Measurements from ENCODE around the gene DAPK2.

DAPK2 gene

GRCh38 chr15:63933522-63933921, 112.8 kb downstream of the DAPK2 start:
- in situ Hi-C loops (cut with MboI; ENCODE audit: low pct_unique_long_range_greater_than_20kb, low sequenced_read_pairs): no loop called here
- no peak for DNase-seq

DNA sequence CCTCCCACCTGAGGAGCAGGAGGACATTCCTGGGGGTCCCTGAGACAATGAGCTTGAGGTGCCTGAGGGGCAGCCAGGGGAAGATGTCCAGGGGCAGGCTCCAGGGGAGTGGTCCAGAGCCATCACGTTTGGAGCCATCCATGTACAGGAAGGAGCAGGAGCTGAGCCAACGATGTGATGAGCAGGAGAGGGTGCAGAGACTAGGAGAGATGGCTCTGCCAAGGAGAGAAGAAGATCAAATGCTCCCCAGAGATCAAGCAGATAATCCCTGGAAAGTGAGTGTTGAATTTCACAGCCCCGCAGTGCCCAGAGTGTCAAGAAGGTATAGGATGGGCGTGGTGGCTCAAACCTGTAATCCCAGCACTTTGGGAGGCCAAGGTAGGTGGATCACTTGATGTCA, 114.7 kb downstream of the DAPK2 start:
- DNase-seq: no peak
- in situ Hi-C loops (cut with MboI; ENCODE audit: low pct_unique_long_range_greater_than_20kb, low sequenced_read_pairs): no loop called here

DNA sequence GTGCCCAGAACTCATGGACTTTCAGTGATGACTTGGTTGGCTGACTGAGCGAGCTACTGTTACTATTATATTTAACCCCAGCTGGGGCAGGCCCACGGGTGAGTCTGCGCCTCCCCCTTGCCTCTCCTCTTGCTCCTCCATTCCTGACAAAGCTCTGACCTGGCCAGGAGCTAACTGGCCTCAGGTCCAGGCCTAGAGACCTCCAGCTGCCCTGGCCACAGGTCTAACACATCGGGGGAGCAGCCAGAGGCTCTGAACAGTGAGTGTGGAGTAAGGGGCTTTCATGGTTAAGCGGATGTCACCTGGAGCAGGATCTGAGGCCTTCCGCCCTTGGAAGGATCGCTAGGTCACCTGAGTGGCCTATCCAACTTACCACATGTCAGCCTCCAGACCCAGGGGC, 116.3 kb downstream of the DAPK2 start:
- in situ Hi-C loops (cut with MboI; ENCODE audit: low pct_unique_long_range_greater_than_20kb, low sequenced_read_pairs): no loop called here
- no peak for DNase-seq

- in situ Hi-C loops (cut with MboI; ENCODE audit: low pct_unique_long_range_greater_than_20kb, low sequenced_read_pairs): no loop called here
- no peak for DNase-seq
These were observed 118.0 kb downstream of the DAPK2 start for GRCh38 chr15:63928185-63928842.

GRCh38 chr15:63923993-63924950, 122.0 kb downstream of the DAPK2 start:
- in situ Hi-C loops (cut with MboI; ENCODE audit: low pct_unique_long_range_greater_than_20kb, low sequenced_read_pairs): no loop called here

DNA sequence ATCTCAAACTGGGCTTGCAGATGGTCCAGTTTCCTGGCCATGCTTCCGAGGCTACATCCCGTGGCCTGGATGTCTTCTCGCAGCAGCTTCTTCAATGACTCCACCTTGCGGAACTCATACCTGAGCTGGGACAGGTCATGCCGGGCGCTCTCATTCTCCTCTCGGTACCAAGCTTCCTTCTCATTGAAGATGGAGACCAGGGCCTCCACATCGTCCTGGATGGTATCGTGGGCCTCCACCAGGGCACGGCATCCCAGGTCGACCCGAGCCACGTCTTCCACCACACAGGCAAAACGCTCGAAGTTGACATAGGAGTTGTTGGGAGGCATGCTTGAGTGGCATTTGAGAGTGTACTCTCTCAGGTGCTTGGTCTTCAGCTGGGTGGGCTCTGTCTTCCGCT, 123.4 kb downstream of the DAPK2 start:
- in situ Hi-C loops (cut with MboI; ENCODE audit: low pct_unique_long_range_greater_than_20kb, low sequenced_read_pairs): no loop called here
- DNase-seq: no peak

More at GRCh38 chr15:63923993-63924950, 122.0 kb downstream of the DAPK2 start:
- no peak for DNase-seq

GRCh38 chr15:63922261-63922904, 123.9 kb downstream of the DAPK2 start:
- DNase-seq: no peak
- in situ Hi-C loops (cut with MboI; ENCODE audit: low pct_unique_long_range_greater_than_20kb, low sequenced_read_pairs): no loop called here

DNA sequence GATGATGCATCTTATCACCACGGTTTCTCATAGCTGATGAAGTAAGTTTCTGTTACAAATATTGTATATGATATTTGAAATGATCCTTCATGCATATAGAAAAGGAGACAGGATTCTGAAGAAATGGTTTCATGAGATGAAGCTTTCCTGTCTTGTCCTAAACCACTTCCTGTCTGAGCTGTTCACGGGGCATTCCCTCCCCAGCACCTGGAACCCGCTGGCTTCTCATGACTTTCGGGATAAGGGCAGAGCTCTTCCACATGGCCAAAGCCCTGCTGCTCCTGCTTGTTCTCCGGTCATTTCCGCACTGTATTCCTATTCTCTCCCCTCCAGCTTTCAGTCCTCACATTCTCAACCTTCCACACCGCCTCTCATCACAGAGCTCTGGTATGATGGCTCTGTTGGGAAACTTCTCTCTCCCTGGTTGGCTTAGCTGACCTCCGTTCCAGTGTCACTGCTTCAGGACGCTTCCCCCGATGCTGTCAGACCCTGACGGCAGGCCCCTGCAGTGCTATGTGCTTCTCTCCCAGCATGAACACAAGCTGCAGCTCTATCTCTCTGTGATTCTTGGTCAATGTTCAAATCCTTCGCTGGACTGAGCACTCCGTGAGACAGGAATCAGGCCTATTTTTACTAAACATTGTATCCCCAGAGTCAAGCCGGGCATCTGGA, 125.6 kb downstream of the DAPK2 start:
- in situ Hi-C loops (cut with MboI; ENCODE audit: low pct_unique_long_range_greater_than_20kb, low sequenced_read_pairs): no loop called here
- no peak for DNase-seq

DNA sequence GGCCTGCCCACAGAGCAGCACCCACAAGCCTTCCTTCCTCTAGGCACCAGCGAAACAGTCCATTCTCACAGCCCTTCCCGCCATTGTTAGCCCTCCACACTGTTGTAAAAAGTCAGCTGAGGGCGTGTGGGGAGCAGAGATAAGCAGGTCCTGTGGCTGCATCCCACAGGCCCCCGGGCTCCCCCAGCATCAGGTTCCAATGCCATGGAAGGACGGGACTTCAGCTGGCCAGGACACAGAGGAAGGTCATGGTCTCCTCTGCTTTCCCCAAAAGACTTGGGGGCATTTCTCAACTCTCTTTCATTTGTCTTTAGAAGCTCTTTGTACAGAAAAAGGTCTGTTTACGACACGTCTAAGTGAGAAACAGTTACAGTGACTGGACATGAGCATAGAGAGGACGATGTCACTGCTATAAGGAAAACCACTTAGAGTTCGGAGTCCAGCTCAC, 127.4 kb downstream of the DAPK2 start:
- in situ Hi-C loops (cut with MboI; ENCODE audit: low pct_unique_long_range_greater_than_20kb, low sequenced_read_pairs): no loop called here
- peak; percentile 27 for DNase-seq

GRCh38 chr15:63918317-63918672, 128.0 kb downstream of the DAPK2 start:
- in situ Hi-C loops (cut with MboI; ENCODE audit: low pct_unique_long_range_greater_than_20kb, low sequenced_read_pairs): no loop called here
- DNase-seq: no peak

DNA sequence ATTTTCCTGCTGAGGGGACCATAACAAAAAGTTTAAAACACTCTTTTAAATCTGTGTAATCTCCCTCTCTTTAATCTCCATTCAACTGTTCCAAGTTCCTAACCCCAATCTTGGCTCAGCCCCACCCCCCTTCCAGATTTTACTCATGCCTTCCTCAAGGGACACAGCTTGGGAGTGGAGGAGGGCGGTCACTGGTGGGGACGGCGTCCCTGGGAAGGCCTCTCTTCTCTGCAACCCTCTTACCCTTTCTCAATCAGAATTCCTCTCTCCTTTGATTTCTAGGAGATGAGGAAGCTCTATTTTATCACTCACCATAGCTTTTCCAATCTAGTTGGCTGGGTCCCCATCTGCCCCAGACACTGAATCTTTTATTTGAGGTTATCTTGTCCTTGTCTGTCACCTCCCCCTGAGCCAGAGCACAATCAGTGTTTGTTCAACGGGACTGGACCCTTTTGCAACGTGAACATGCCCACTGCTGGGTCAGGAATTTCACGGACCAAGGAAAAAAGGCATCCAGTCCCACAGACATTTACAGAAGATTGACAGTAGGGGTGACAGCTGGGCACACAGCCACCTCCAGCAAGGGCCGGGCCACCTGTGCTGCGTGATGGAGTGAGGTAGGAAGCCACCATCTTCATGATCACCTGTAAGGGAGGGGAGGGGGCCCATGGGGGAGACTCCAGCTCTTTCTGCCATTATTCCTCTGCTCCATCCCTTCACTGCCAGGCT, 128.5 kb downstream of the DAPK2 start:
- in situ Hi-C loops (cut with MboI; ENCODE audit: low pct_unique_long_range_greater_than_20kb, low sequenced_read_pairs): no loop called here
- DNase-seq: no peak

- DNase-seq: peak; percentile 47
- in situ Hi-C loops (cut with MboI; ENCODE audit: low pct_unique_long_range_greater_than_20kb, low sequenced_read_pairs): no loop called here
These were observed 130.2 kb downstream of the DAPK2 start for GRCh38 chr15:63915873-63916771.

GRCh38 chr15:63915209-63915872, 130.9 kb downstream of the DAPK2 start:
- no peak for DNase-seq
- in situ Hi-C loops (cut with MboI; ENCODE audit: low pct_unique_long_range_greater_than_20kb, low sequenced_read_pairs): no loop called here

DNA sequence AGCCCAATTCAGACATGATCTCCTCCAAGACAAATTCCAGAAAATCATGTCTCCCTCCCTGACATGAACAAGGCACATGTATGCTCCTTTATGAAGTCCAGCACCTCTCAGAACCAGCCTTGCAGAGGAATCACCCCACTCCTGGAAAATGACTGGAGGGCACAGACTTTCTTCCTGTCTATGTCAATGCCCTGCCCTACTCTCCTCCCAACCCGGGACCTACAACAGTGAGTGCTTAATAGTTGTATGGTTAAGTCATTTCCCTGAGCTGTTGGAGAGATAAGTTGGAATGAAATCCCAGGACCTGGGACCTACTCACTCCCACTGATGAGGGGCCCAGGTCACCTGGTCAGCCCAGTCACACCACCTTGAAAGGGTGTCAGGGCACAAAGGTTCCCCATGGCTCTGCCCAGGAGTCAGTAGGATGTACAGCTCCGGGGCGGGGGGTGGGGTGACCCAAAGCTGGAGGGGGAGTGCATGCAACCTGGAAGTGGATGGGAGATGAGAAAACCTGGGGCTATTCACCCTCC, 132.4 kb downstream of the DAPK2 start:
- in situ Hi-C loops (cut with MboI; ENCODE audit: low pct_unique_long_range_greater_than_20kb, low sequenced_read_pairs): no loop called here
- no peak for DNase-seq

GRCh38 chr15:63913336-63913735, 132.9 kb downstream of the DAPK2 start:
- no peak for DNase-seq
- in situ Hi-C loops (cut with MboI; ENCODE audit: low pct_unique_long_range_greater_than_20kb, low sequenced_read_pairs): no loop called here

DNA sequence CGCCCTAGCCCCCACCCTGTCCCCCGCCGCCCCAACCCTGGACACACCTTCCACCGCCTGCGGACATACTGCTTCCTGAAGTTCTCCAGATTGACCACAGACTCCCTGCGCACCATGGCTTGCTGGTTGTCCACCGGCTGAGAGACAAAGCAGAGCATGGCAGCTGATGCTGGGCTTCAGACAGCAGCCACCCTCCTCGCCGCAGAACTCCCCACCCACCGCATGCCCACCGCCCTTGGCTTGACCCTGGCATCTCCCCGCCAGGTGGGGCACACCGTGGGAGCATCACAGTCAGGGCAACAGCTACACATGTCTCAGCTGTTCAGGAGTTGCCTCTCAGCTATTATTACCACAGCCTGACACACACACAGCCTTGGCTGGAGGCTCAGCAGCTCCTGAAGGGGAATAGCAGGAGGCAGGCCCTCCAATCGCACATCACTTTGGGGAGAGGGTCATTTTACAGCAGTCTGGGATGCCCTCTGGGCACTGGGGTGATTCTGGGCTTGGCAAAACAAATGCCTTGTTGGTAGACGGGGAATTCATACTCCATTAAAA, 134.1 kb downstream of the DAPK2 start:
- in situ Hi-C loops (cut with MboI; ENCODE audit: low pct_unique_long_range_greater_than_20kb, low sequenced_read_pairs): no loop called here
- no peak for DNase-seq

DNA sequence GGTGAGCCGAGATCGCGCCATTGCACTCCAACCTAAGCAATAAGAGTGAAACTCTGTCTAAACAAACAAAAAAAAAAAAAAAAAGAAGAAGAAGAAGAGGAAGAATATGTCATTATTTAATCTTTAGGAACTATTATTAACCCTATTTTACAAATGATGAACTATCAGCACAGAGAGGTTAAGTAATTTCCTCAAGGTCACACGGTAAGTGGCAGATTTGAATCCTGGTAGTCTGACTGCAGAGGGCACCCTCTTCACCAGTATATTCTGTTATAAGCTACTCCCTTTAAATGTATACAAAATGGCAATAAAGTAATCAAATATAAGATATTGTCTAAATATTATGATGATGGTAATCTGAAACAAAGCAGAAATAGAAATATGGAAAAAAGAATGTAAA, 135.1 kb downstream of the DAPK2 start:
- DNase-seq: no peak
- in situ Hi-C loops (cut with MboI; ENCODE audit: low pct_unique_long_range_greater_than_20kb, low sequenced_read_pairs): no loop called here
